Liver (tissue), 9 donors: ENCODE measurements around the gene NOS1. TPM values are rescaled to one million over a fixed set of nuclear protein-coding genes. Genes with fewer than 3 reads are reported as not detected.

Experiments used
- DNase-seq: peaks from one replicate; pipeline ENCODE4 v3.0.0-alpha.2; 2017; ENCODE audit warnings: low spot score
- H3K27ac ChIP-seq, 2 donors: one replicate each; pipeline ENCODE4 v1.7.0; 2013; ENCODE audit warnings: inconsistent platforms in 2 of 2, low read length in 2 of 2, control low read depth in 1 of 2, low read depth in 1 of 2, mild to moderate bottlenecking in 1 of 2
- H3K27me3 ChIP-seq, 4 donors: one replicate each; pipeline versions ENCODE4 v1.6.1 to v1.7.0; 2013; ENCODE audit warnings: low read length in 3 of 4, inconsistent platforms in 1 of 4, mild to moderate bottlenecking in 1 of 4, moderate library complexity in 1 of 4; ENCODE audit not compliant: control insufficient read depth in 4 of 4, insufficient read depth in 4 of 4
- H3K36me3 ChIP-seq, 4 donors: one replicate each; pipeline versions ENCODE4 v1.6.1 to v1.7.0; 2013; ENCODE audit warnings: low read length in 3 of 4, mild to moderate bottlenecking in 3 of 4, low read depth in 1 of 4, moderate library complexity in 1 of 4; ENCODE audit not compliant: control insufficient read depth in 4 of 4, insufficient read depth in 3 of 4
- H3K4me1 ChIP-seq, 4 donors: one replicate each; pipeline versions ENCODE4 v1.6.1 to v1.7.0; 2013; ENCODE audit warnings: low read length in 3 of 4, mild to moderate bottlenecking in 3 of 4, moderate library complexity in 1 of 4; ENCODE audit not compliant: control insufficient read depth in 4 of 4, insufficient read depth in 4 of 4
- H3K4me3 ChIP-seq, 3 donors: one replicate each; pipeline versions ENCODE4 v1.6.1 to v1.7.0; 2013; ENCODE audit warnings: low read length in 3 of 3, control low read depth in 1 of 3, low read depth in 1 of 3, mild to moderate bottlenecking in 1 of 3
- H3K9ac ChIP-seq, 2 donors: one replicate each; pipeline ENCODE4 v1.7.0; 2013; ENCODE audit warnings: low read length in 2 of 2, mild to moderate bottlenecking in 2 of 2, moderate library complexity in 2 of 2, control low read depth in 1 of 2, low read depth in 1 of 2
- H3K9me3 ChIP-seq, 4 donors: one replicate each; pipeline versions ENCODE4 v1.6.1 to v1.7.0; 2013; ENCODE audit warnings: low read length in 3 of 4; ENCODE audit not compliant: control insufficient read depth in 4 of 4
- ATF3 ChIP-seq: IDR thresholded peaks from 2 replicates; pipeline ENCODE4 v1.6.1; 2016; ENCODE audit warnings: antibody characterized with exemption
- CTCF ChIP-seq: fragments of 150-350 bp; IDR thresholded peaks from 2 replicates; pipeline ENCODE4 v1.5.1; 2017; ENCODE audit warnings: improper control_type of control experiment, low read depth, low read length; ENCODE audit not compliant: missing input control
- EGR1 ChIP-seq, 2 donors: IDR thresholded peaks; 2 replicates each; pipeline ENCODE4 v1.6.1; 2016 to 2018; ENCODE audit warnings: antibody characterized with exemption in 2 of 2, low read depth in 2 of 2
- FOXA1 ChIP-seq: IDR thresholded peaks from 2 replicates; pipeline ENCODE4 v1.6.1; 2016; ENCODE audit warnings: antibody characterized with exemption
- FOXA2 ChIP-seq: IDR thresholded peaks from 2 replicates; pipeline ENCODE4 v1.6.1; 2016; ENCODE audit warnings: antibody characterized with exemption
- GABPA ChIP-seq, 2 donors: IDR thresholded peaks in 1 of 2; conservative IDR thresholded peaks in 1 of 2; 2 replicates each; pipeline ENCODE4 v1.6.1; 2016; ENCODE audit warnings: antibody characterized with exemption in 2 of 2, mild to moderate bottlenecking in 1 of 2, moderate library complexity in 1 of 2
- HNF4A ChIP-seq, 2 donors: conservative IDR thresholded peaks; 2 replicates each; pipeline ENCODE4 v1.6.1; 2016; ENCODE audit warnings: antibody characterized with exemption in 2 of 2, mild to moderate bottlenecking in 2 of 2
- HNF4G ChIP-seq: IDR thresholded peaks from 2 replicates; pipeline ENCODE4 v1.6.1; 2016; ENCODE audit warnings: antibody characterized with exemption
- JUND ChIP-seq, 2 donors: IDR thresholded peaks; 2 replicates each; pipeline ENCODE4 v1.6.1; 2016; ENCODE audit warnings: antibody characterized with exemption in 2 of 2
- MAX ChIP-seq: IDR thresholded peaks from 2 replicates; pipeline ENCODE4 v1.6.1; 2016; ENCODE audit warnings: antibody characterized with exemption
- NR2F2 ChIP-seq: IDR thresholded peaks from 2 replicates; pipeline ENCODE4 v1.6.1; 2016; ENCODE audit warnings: antibody characterized with exemption
- RAD21 ChIP-seq, 2 donors: IDR thresholded peaks; 2 replicates each; pipeline ENCODE4 v1.6.1; 2016; ENCODE audit warnings: antibody characterized with exemption in 2 of 2, mild to moderate bottlenecking in 2 of 2
- REST ChIP-seq: IDR thresholded peaks from 2 replicates; pipeline ENCODE4 v1.6.1; 2016; ENCODE audit warnings: antibody characterized with exemption, mild to moderate bottlenecking
- RXRA ChIP-seq, 2 donors: IDR thresholded peaks; 2 replicates each; pipeline ENCODE4 v1.6.1; 2017 to 2018; ENCODE audit warnings: antibody characterized with exemption in 2 of 2, mild to moderate bottlenecking in 1 of 2
- SP1 ChIP-seq: IDR thresholded peaks from 2 replicates; pipeline ENCODE4 v1.6.1; 2018; ENCODE audit warnings: antibody characterized with exemption, mild to moderate bottlenecking
- TAF1 ChIP-seq: conservative IDR thresholded peaks from 2 replicates; pipeline ENCODE4 v1.6.1; 2016; ENCODE audit warnings: antibody characterized with exemption, mild to moderate bottlenecking
- YY1 ChIP-seq: IDR thresholded peaks from 2 replicates; pipeline ENCODE4 v1.6.1; 2016; ENCODE audit warnings: antibody characterized with exemption, mild to moderate bottlenecking
- ZBTB33 ChIP-seq: IDR thresholded peaks from 2 replicates; pipeline ENCODE4 v1.6.1; 2016; ENCODE audit warnings: antibody characterized with exemption
- WGBS: extraction: QIAGEN DNeasy Blood & Tissue Kit; methylation state at CpG from one replicate; pipeline ENCODE4 v1.1.7; 2013; 5-methylcytosine and 5-hydroxymethylcytosine counted together
- polyA plus RNA-seq, 2 donors: library from polyadenylated mRNA; stranded (reverse) in 1 of 2; unstranded in 1 of 2; fragments of 200-250 nt in 1 of 2; fragments of >200 nt in 1 of 2; fragmentation: Nextera tagmentation in 1 of 2; extraction: Ambion mirVana in 1 of 2; gene quantifications; one replicate each; pipeline versions ENCODE4 v1.2.1 to v1.2.3, GENCODE V29; 2013 to 2015
- total RNA-seq, 2 donors: library from RNA; depleted of rRNA; stranded (reverse); fragments of >200 nt; gene quantifications; one replicate each; pipeline ENCODE4 v1.2.3, GENCODE V29; 2014
- donor health status: healthy.
- donor health status: healthy.
- donor health status: healthy.
- donor health status: healthy.
- donor health status: healthy.

NOS1 gene
- total and polyA plus RNA-seq, 4 donors = under 0.01 to 0.08 (median 0.01) TPM; not detected in 1

GRCh38 chr12:117404940-117405339 lies 43.5 kb upstream of the NOS1 start:
- Histone ChIP-seq H3K9me3 (peaks cover 0 to 1% (median 0%) of the 10 kb centered on the region in 4 donors), H3K27ac (no peak overlapping the region), H3K27me3 (no peaks in the 10 kb centered on the region), H3K9ac (no peak overlapping the region), H3K4me1 (peaks cover 7 to 15% (median 8%) of the 10 kb centered on the region in 4 donors), H3K4me3 (no peak overlapping the region), H3K36me3 (no peaks in the 10 kb centered on the region)
- DNase-seq = no peak
- 82% methylated on average over 7 of the region's 7 CpGs for WGBS
- no peak for TF ChIP-seq RXRA (IDR thresholded peaks at IDR 0.05)
- no peak for TF ChIP-seq JUND (IDR thresholded peaks at IDR 0.05)
- no peak for TF ChIP-seq REST
- TF ChIP-seq ZBTB33 = no peak
- TF ChIP-seq SP1 = no peak
- TF ChIP-seq MAX = no peak
- TF ChIP-seq HNF4G = no peak
- no peak for TF ChIP-seq GABPA (IDR thresholded peaks at IDR 0.05 in 1 of 2, conservative IDR thresholded peaks at IDR 0.05 in 1 of 2)
- no peak for TF ChIP-seq HNF4A (conservative IDR thresholded peaks at IDR 0.05)
- no peak for TF ChIP-seq NR2F2
- no peak for TF ChIP-seq FOXA1
- TF ChIP-seq FOXA2 = no peak
- no peak for TF ChIP-seq EGR1 (IDR thresholded peaks at IDR 0.05; ENCODE audit: low read depth in 2 of 2)
- TF ChIP-seq CTCF = no peak
- no peak for TF ChIP-seq YY1
- no peak for TF ChIP-seq RAD21 (IDR thresholded peaks at IDR 0.05)
- no peak for TF ChIP-seq ATF3
- no peak for TF ChIP-seq TAF1
